Vagina (tissue), 2 donors: ENCODE results near the gene ADAR. TPM values are rescaled to one million over a fixed set of nuclear protein-coding genes. Genes with fewer than 3 reads are reported as not detected.

Source experiments
- DNase-seq, 2 donors: peaks; one replicate each; pipeline ENCODE4 v3.0.0-alpha.2; 2017; ENCODE audit errors: extremely low spot score in 2 of 2
- H3K27ac ChIP-seq: fragments of 200-600 bp; sonication (generic); one replicate; pipeline ENCODE4 v1.5.1; 2019
- H3K27me3 ChIP-seq: fragments of 200-600 bp; sonication (generic); one replicate; pipeline ENCODE4 v1.5.1; 2019
- H3K36me3 ChIP-seq, 2 donors: fragments of 200-600 bp; sonication (generic); one replicate each; pipeline ENCODE4 v1.5.1; 2017 to 2019
- H3K4me1 ChIP-seq: fragments of 200-600 bp; sonication (generic); one replicate; pipeline ENCODE4 v1.5.1; 2019
- H3K4me3 ChIP-seq, 2 donors: fragments of 200-600 bp; sonication (generic); 1 replicate in 1 of 2; 2 replicates in 1 of 2; pipeline ENCODE4 v1.5.1; 2016 to 2019
- H3K9me3 ChIP-seq: fragments of 200-600 bp; sonication (generic); one replicate; pipeline ENCODE4 v1.5.1; 2019
- POLR2A ChIP-seq, 2 donors: fragments of 450-650 bp; IDR thresholded peaks; one replicate each; pipeline ENCODE4 v1.6.1; 2017; ENCODE audit warnings: antibody characterized with exemption in 2 of 2, mild to moderate bottlenecking in 2 of 2, moderate library complexity in 2 of 2
- POLR2AphosphoS5 ChIP-seq, 2 donors: sonication (generic); formaldehyde crosslinking; IDR thresholded peaks; one replicate each; pipeline ENCODE4 v1.9.0; 2017; ENCODE audit warnings: antibody characterized with exemption in 2 of 2, mild to moderate bottlenecking in 2 of 2, low read depth in 1 of 2; ENCODE audit not compliant: insufficient read depth in 1 of 2
- intact Hi-C: fragments of 100-400 bp; cut with DNase I; formaldehyde crosslinking; loops from one replicate; pipeline ENCODE4 v1.15.1; 2023
- total RNA-seq: library from RNA; depleted of rRNA; stranded (reverse); fragments of >200 nt; gene quantifications from one replicate; pipeline ENCODE4 v1.2.3, GENCODE V29; 2016
- TF ChIP-seq, protein P1 (sequence below), 3 experiments: fragments of 450-650 bp in 2 of 3; fragments of 200-600 bp in 1 of 3; sonication (generic) in 1 of 3; IDR thresholded peaks; one replicate each; pipeline ENCODE4 v1.5.1; 2017 to 2019; ENCODE audit warnings: antibody characterized with exemption in 3 of 3, mild to moderate bottlenecking in 2 of 3, moderate library complexity in 2 of 3

Gene ADAR
- total RNA-seq, 1 donor from 2014 or later, result 92.1 TPM

DNA sequence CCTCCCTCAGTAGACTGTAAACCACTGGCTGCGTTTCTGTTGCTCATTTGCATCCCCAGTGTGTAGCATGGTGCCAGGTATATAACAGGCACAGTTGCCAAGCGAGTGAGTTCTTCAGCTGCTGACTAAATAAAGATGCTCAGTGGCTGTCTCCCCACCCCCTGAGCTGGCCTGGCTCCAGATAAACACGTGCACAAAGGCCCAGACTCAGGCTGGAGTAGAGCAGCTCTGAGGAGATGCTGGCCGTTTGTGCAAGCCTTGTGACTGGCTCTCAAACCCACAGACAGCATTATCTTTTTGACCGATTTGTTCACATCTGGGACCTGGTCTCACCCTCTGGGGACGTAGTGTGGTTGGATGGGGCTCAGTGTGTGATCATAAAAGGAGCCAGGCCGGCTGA, 33.3 kb downstream of the ADAR start:
- intact Hi-C loops, result no loop called here
- H3K36me3 ChIP-seq, result peaks cover 0 to 6% of the 10 kb centered on the region in 2 donors
- no peak overlapping the region for H3K4me3 ChIP-seq
- DNase-seq, result no peak
- H3K27me3 ChIP-seq, result no peaks in the 10 kb centered on the region
- H3K4me1 ChIP-seq, result peaks cover 8% of the 10 kb centered on the region
- no peak overlapping the region for H3K27ac ChIP-seq
- TF ChIP-seq, protein P1, sequence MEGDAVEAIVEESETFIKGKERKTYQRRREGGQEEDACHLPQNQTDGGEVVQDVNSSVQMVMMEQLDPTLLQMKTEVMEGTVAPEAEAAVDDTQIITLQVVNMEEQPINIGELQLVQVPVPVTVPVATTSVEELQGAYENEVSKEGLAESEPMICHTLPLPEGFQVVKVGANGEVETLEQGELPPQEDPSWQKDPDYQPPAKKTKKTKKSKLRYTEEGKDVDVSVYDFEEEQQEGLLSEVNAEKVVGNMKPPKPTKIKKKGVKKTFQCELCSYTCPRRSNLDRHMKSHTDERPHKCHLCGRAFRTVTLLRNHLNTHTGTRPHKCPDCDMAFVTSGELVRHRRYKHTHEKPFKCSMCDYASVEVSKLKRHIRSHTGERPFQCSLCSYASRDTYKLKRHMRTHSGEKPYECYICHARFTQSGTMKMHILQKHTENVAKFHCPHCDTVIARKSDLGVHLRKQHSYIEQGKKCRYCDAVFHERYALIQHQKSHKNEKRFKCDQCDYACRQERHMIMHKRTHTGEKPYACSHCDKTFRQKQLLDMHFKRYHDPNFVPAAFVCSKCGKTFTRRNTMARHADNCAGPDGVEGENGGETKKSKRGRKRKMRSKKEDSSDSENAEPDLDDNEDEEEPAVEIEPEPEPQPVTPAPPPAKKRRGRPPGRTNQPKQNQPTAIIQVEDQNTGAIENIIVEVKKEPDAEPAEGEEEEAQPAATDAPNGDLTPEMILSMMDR (IDR thresholded peaks at IDR 0.05), result no peak
- TF ChIP-seq POLR2AphosphoS5 (IDR thresholded peaks at IDR 0.05; ENCODE audit: insufficient read depth in 1 of 2, low read depth in 1 of 2), result no peak
- no peak for TF ChIP-seq POLR2A (IDR thresholded peaks at IDR 0.05)
- no peaks in the 10 kb centered on the region for H3K9me3 ChIP-seq

DNA sequence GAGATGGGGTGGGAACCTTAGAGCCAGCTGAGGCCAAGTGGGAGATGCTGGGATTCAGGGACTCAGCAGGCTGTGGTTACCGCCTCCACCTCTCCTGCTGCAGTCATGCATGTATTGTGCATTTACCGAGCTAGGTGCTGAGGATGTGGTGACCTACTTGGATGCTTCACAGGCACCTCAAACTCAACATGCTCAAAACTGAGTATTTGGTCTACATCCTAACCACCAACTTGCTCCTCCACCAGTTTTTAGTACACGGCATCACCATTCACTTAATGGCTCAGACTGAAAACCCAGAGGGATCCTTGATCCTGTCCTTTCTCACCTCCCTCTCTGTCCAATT, 34.8 kb downstream of the ADAR start:
- intact Hi-C loops, result no loop called here
- no peaks in the 10 kb centered on the region for H3K9me3 ChIP-seq
- H3K27me3 ChIP-seq, result no peaks in the 10 kb centered on the region
- no peak overlapping the region for H3K27ac ChIP-seq
- TF ChIP-seq POLR2AphosphoS5 (IDR thresholded peaks at IDR 0.05; ENCODE audit: insufficient read depth in 1 of 2, low read depth in 1 of 2), result no peak
- TF ChIP-seq POLR2A (IDR thresholded peaks at IDR 0.05), result no peak
- TF ChIP-seq, protein P1 (IDR thresholded peaks at IDR 0.05), result no peak
- H3K36me3 ChIP-seq, result no peaks in the 10 kb centered on the region
- peaks cover 10% of the 10 kb centered on the region for H3K4me1 ChIP-seq
- no peak overlapping the region for H3K4me3 ChIP-seq
- no peak for DNase-seq

DNA sequence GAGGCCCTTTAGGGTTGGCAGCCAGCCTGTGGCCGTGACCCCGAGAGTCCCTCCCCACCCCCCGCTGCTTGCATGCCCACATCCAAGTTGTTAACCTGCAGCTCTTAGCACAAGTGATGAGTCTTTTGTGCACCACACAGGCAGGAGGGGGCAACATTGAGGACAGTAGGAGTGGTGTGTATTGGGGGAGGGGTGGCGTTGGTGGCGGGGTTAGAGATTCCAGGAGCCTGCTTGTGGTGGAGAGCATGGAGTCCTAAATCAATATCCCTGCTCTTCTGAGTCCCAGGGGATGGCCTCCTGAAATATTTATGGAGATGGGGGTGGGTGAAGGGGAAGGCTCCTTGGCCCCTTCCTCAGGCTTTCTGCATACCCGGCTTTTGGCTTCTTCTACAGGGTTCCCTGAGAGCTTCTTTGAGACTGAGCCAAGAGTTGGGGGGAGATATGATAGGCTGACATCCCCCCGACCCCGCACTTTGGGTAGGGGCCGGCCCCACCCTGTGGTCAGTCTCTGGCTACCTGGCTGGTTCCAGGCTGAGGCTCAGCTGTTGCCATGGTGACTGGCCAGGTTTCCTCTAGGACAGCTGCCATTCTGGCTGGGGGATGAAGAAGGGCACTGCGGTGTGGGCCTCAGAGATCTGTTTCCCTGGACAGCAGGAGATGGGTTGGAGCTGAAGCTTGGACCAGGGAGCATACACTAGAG, 35.4 kb downstream of the ADAR start:
- H3K4me3 ChIP-seq, result no peak overlapping the region
- TF ChIP-seq POLR2A (IDR thresholded peaks at IDR 0.05) (no peak), POLR2AphosphoS5 (IDR thresholded peaks at IDR 0.05; ENCODE audit: insufficient read depth in 1 of 2, low read depth in 1 of 2) (no peak)
- TF ChIP-seq, protein P1 (IDR thresholded peaks at IDR 0.05), result no peak
- H3K27me3 ChIP-seq, result no peaks in the 10 kb centered on the region
- no peaks in the 10 kb centered on the region for H3K9me3 ChIP-seq
- no peak overlapping the region for H3K27ac ChIP-seq
- peaks cover 11% of the 10 kb centered on the region for H3K4me1 ChIP-seq
- no peaks in the 10 kb centered on the region for H3K36me3 ChIP-seq
- intact Hi-C loops, result no loop called here
- no peak for DNase-seq

DNA sequence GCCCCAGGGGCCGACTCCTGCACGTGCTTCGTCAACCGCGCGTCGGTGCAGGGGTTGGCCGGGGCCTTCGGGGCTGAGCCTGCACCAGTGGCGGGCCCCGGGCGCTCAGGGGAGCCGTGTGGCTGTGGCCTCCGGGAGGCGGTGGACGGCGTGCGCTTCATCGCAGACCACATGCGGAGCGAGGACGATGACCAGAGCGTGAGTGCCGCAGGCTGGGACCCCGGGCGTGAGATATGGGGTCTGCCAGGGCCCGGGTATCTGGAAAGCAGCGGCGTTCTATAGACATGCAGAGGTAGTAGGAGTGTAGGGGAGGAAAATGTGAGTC, 36.1 kb downstream of the ADAR start:
- Histone ChIP-seq H3K27ac (no peak overlapping the region), H3K36me3 (no peaks in the 10 kb centered on the region), H3K9me3 (no peaks in the 10 kb centered on the region), H3K4me1 (peaks cover 11% of the 10 kb centered on the region), H3K4me3 (no peak overlapping the region), H3K27me3 (no peaks in the 10 kb centered on the region)
- intact Hi-C loops, result no loop called here
- TF ChIP-seq POLR2AphosphoS5 (IDR thresholded peaks at IDR 0.05; ENCODE audit: insufficient read depth in 1 of 2, low read depth in 1 of 2) (no peak), POLR2A (IDR thresholded peaks at IDR 0.05) (no peak)
- TF ChIP-seq, protein P1 (IDR thresholded peaks at IDR 0.05), result no peak
- no peak for DNase-seq

DNA sequence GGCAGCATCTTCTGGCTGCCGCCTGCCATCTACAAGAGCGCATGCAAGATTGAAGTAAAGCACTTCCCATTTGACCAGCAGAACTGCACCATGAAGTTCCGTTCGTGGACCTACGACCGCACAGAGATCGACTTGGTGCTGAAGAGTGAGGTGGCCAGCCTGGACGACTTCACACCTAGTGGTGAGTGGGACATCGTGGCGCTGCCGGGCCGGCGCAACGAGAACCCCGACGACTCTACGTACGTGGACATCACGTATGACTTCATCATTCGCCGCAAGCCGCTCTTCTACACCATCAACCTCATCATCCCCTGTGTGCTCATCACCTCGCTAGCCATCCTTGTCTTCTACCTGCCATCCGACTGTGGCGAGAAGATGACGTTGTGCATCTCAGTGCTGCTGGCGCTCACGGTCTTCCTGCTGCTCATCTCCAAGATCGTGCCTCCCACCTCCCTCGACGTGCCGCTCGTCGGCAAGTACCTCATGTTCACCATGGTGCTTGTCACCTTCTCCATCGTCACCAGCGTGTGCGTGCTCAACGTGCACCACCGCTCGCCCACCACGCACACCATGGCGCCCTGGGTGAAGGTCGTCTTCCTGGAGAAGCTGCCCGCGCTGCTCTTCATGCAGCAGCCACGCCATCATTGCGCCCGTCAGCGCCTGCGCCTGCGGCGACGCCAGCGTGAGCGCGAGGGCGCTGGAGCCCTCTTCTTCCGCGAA, 36.6 kb downstream of the ADAR start:
- DNase-seq, result no peak
- peaks cover 11% of the 10 kb centered on the region for H3K4me1 ChIP-seq
- intact Hi-C loops, result no loop called here
- H3K9me3 ChIP-seq, result no peaks in the 10 kb centered on the region
- H3K4me3 ChIP-seq, result no peak overlapping the region
- TF ChIP-seq POLR2AphosphoS5 (IDR thresholded peaks at IDR 0.05; ENCODE audit: insufficient read depth in 1 of 2, low read depth in 1 of 2), result no peak
- TF ChIP-seq, protein P1 (IDR thresholded peaks at IDR 0.05), result no peak
- TF ChIP-seq POLR2A (IDR thresholded peaks at IDR 0.05), result no peak
- no peaks in the 10 kb centered on the region for H3K36me3 ChIP-seq
- no peaks in the 10 kb centered on the region for H3K27me3 ChIP-seq
- H3K27ac ChIP-seq, result no peak overlapping the region
